PC-3 (cell line): Measurements from ENCODE around the gene RPP30. TPM values are rescaled to one million over a fixed set of nuclear protein-coding genes. Genes with fewer than 3 reads are reported as not detected.

Experiments
- ATAC-seq: fragments of 200-7000 bp; cut with Tn5 transposase; 2 replicates; pipeline ENCODE4 v1.9.1; 2020; ENCODE audit warnings: mild to moderate bottlenecking, moderate library complexity
- BruUV-seq: library from RNA; stranded (reverse); fragments of 400-500 nt; replicated peaks from 2 replicates; lab custom pipeline; 2021; lab: Mats Ljungman, UMichigan
- CTCF ChIA-PET: fragments of 300-600 bp; sonication (Branson Sonifier 250); formaldehyde crosslinking; loops from one replicate; lab custom pipeline; 2022; ENCODE audit warnings: antibody characterized with exemption; lab: Charles Lee
- POLR2A ChIA-PET: fragments of 300-600 bp; sonication (Branson Sonifier 250); formaldehyde crosslinking; loops from one replicate; lab custom pipeline; 2022; ENCODE audit warnings: antibody characterized with exemption; ENCODE audit not compliant: unreplicated experiment; lab: Charles Lee
- DNase-seq: peaks from one replicate; pipeline ENCODE4 v3.0.0-alpha.2; 2015
- H2AFZ ChIP-seq: fragments of 300-600 bp; sonication (generic); 2 replicates; pipeline ENCODE4 v1.6.0; 2016; ENCODE audit warnings: antibody characterized with exemption, low read length
- H3F3A ChIP-seq: fragments of 300-600 bp; sonication (generic); one replicate; pipeline ENCODE4 v1.6.0; 2017; ENCODE audit warnings: antibody characterized with exemption, low read length, control low read depth, mild to moderate bottlenecking; ENCODE audit not compliant: unreplicated experiment
- H3K27ac ChIP-seq: fragments of 300-600 bp; sonication (generic); 2 replicates; pipeline ENCODE4 v1.5.1; 2016; ENCODE audit warnings: mild to moderate bottlenecking, low read length
- H3K27me3 ChIP-seq: fragments of 300-600 bp; sonication (generic); 2 replicates; pipeline ENCODE4 v1.6.1; 2016; ENCODE audit warnings: low read length, mixed read lengths
- H3K36me3 ChIP-seq: fragments of 300-600 bp; sonication (generic); 2 replicates; pipeline ENCODE4 v1.6.1; 2016; ENCODE audit warnings: low read depth, mixed run types, low read length, mixed read lengths
- H3K4me1 ChIP-seq: fragments of 300-600 bp; sonication (generic); 2 replicates; pipeline ENCODE4 v1.5.1; 2016; ENCODE audit warnings: low read length; ENCODE audit not compliant: insufficient read depth
- H3K4me2 ChIP-seq: fragments of 300-600 bp; sonication (generic); 2 replicates; pipeline ENCODE4 v1.6.0; 2016; ENCODE audit warnings: low read length
- H3K4me3 ChIP-seq: fragments of 300-600 bp; sonication (generic); 2 replicates; pipeline ENCODE4 v1.5.1; 2016; ENCODE audit warnings: mild to moderate bottlenecking, low read length, mixed read lengths
- H3K79me2 ChIP-seq: fragments of 300-600 bp; sonication (generic); 2 replicates; pipeline ENCODE4 v1.6.1; 2017; ENCODE audit warnings: low read length, mixed read lengths
- H3K9ac ChIP-seq: fragments of 300-600 bp; sonication (generic); 2 replicates; pipeline ENCODE4 v1.6.0; 2016; ENCODE audit warnings: mild to moderate bottlenecking, low read length
- H3K9me2 ChIP-seq: fragments of 300-600 bp; sonication (generic); replicated peaks from 2 replicates; pipeline ENCODE4 v1.6.1; 2016; ENCODE audit warnings: mixed run types, low read length, mixed read lengths
- H3K9me3 ChIP-seq: fragments of 300-600 bp; sonication (generic); 2 replicates; pipeline ENCODE4 v1.6.1; 2016; ENCODE audit warnings: low read length, mixed read lengths
- H4K20me1 ChIP-seq: fragments of 300-600 bp; sonication (generic); 2 replicates; pipeline ENCODE4 v1.6.1; 2016; ENCODE audit warnings: low read length, mixed read lengths
- EZH2 ChIP-seq: fragments of 300-600 bp; sonication (generic); IDR thresholded peaks from one replicate; pipeline ENCODE4 v1.6.1; 2017; ENCODE audit warnings: antibody characterized with exemption, mild to moderate bottlenecking, low read length; ENCODE audit not compliant: unreplicated experiment
- EZH2phosphoT487 ChIP-seq: fragments of 300-600 bp; sonication (generic); IDR thresholded peaks from 2 replicates; pipeline ENCODE4 v1.6.1; 2018; ENCODE audit warnings: mild to moderate bottlenecking, antibody characterized with exemption, low read length, borderline replicate concordance
- intact Hi-C: fragments of 100-400 bp; cut with micrococcal nuclease; formaldehyde crosslinking; loops from 2 replicates; pipeline ENCODE4 v1.9.0; 2023
- total RNA-seq: library from RNA; depleted of rRNA; stranded (reverse); fragments of >200 nt; gene quantifications from 2 replicates; pipeline ENCODE4 v1.2.3, GENCODE V29; 2014
- TF ChIP-seq, protein P1 (sequence below): fragments of 300-600 bp; sonication (generic); conservative IDR thresholded peaks from 2 replicates; pipeline ENCODE4 v1.5.1; 2017; ENCODE audit warnings: antibody characterized with exemption, low read depth, mild to moderate bottlenecking, low read length

Gene RPP30
- total RNA-seq, 1 experiment from 2014 or later = 57.8 TPM

DNA sequence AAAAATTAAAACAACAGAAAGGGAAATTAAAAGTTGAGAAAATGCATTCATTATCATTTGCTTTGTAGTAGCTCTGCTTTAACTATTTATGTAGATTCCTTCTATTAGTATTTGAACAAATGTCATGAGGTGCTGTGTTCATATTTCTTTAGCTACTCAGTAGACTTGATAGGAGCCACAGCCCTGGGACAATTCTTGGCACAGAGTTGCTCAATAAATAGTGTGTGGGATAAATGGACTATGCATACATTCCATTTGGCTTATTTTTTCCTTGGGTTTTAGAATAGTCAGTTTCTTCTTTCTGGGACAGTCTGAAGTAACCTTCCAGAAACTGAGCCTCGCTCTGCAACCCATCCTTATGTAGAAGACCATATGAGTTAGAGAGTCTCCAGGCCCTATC lies 13.4 kb downstream of the RPP30 start:
- Histone ChIP-seq H3K27ac (peak overlapping the region; percentile 71), H3K4me1 (peaks cover 50% of the 10 kb centered on the region), H3K4me3 (peak overlapping the region; percentile 7; the same call in 1 of the 2 replicates), H4K20me1 (0 out of 2 replicates have a peak, but pooled peaks cover 5% of the 10 kb centered on the region), H3K36me3 (peaks cover 20% of the 10 kb centered on the region), H3K4me2 (peak overlapping the region; percentile 44), H2AFZ (no peak overlapping the region), H3K9me3 (no peaks in the 10 kb centered on the region), H3K27me3 (no peaks in the 10 kb centered on the region), H3K9me2 (no peaks in the 10 kb centered on the region), H3K79me2 (no peaks in the 10 kb centered on the region), H3K9ac (no peak overlapping the region; the same call in 1 of the 2 replicates), H3F3A (no peaks in the 10 kb centered on the region)
- TF ChIP-seq, protein P1, sequence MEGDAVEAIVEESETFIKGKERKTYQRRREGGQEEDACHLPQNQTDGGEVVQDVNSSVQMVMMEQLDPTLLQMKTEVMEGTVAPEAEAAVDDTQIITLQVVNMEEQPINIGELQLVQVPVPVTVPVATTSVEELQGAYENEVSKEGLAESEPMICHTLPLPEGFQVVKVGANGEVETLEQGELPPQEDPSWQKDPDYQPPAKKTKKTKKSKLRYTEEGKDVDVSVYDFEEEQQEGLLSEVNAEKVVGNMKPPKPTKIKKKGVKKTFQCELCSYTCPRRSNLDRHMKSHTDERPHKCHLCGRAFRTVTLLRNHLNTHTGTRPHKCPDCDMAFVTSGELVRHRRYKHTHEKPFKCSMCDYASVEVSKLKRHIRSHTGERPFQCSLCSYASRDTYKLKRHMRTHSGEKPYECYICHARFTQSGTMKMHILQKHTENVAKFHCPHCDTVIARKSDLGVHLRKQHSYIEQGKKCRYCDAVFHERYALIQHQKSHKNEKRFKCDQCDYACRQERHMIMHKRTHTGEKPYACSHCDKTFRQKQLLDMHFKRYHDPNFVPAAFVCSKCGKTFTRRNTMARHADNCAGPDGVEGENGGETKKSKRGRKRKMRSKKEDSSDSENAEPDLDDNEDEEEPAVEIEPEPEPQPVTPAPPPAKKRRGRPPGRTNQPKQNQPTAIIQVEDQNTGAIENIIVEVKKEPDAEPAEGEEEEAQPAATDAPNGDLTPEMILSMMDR = no peak
- TF ChIP-seq EZH2 = no peak
- TF ChIP-seq EZH2phosphoT487 = no peak
- DNase-seq (peak; percentile 63), ATAC-seq (peak; percentile 58)
- CTCF ChIA-PET = interaction anchor here (0.6 kb wide), 1 partner anchor 13 kb away, joined by 4 read pairs; the partner anchor contains the start of gene RPP30
- POLR2A ChIA-PET = interaction anchor here (0.7 kb wide), 1 partner anchor 17 kb away, joined by 3 read pairs; no protein-coding TSS in a partner anchor
- intact Hi-C loops = loop anchor here (2.0 to 5.0 kb wide), 2 partner anchors 46 to 277 kb away; no protein-coding TSS in a partner anchor
- BruUV-seq = no TSS peak

DNA sequence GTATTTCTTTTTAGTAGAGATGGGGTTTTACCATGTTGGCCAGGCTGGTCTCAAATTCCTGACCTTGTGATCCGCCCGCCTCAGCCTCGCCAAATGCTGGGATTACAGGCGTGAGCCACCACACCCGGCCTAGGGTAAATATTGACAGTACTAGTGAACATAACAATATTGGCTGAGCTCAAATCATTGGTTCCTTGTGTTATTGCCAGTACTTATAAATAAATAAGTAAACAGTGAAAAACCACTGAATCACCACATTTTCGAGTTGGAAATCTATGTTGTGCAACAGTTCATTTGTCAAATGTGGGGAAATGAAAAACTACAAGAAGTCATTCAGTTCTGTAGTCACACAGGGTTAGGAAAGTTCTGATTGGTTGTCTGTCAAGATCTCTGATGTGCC lies 15.8 kb downstream of the RPP30 start:
- Histone ChIP-seq H3K36me3 (peaks cover 21% of the 10 kb centered on the region), H3K9me3 (no peaks in the 10 kb centered on the region), H3K9ac (no peak overlapping the region), H3K27me3 (no peaks in the 10 kb centered on the region), H3K4me1 (peaks cover 56% of the 10 kb centered on the region), H3K79me2 (no peaks in the 10 kb centered on the region), H3F3A (no peaks in the 10 kb centered on the region), H4K20me1 (0 out of 2 replicates have a peak, but pooled peaks cover 5% of the 10 kb centered on the region), H3K4me3 (no peak overlapping the region), H3K27ac (peak overlapping the region; percentile 70), H2AFZ (no peak overlapping the region), H3K9me2 (no peaks in the 10 kb centered on the region), H3K4me2 (peak overlapping the region; percentile 23; the same call in 1 of the 2 replicates)
- intact Hi-C loops = loop anchor here (1.0 to 5.0 kb wide), 2 partner anchors 23 to 275 kb away; no protein-coding TSS in a partner anchor
- DNase-seq (peak; percentile 78), ATAC-seq (peak; percentile 65)
- BruUV-seq = no TSS peak
- ChIA-PET POLR2A (no interaction called here), CTCF (no interaction called here)
- TF ChIP-seq, protein P1 = no peak
- TF ChIP-seq EZH2 (no peak), EZH2phosphoT487 (no peak)

DNA sequence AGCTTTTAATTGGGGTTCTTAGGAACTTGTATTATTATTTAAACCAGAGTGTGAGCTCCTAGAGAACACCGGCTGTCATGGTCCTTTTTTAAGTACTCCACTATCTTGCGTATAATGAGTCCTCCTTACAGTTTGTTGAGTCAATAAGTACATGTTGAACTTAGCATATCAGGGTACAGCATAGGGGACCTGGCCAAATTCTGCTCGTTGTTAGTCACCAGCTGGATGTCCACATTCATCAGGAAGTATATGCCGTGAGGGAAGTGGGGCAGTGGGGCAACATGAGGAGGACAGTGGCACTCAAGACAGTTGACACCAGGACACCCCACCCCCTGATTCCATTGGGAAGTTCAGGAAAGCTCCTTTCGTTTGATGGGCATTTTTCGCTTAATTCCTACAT lies 16.6 kb downstream of the RPP30 start:
- TF ChIP-seq, protein P1 = no peak
- TF ChIP-seq EZH2 (no peak), EZH2phosphoT487 (no peak)
- peak; percentile 8; the same call in 1 of the 2 replicates for ATAC-seq
- Histone ChIP-seq H3K4me3 (no peak overlapping the region), H3K79me2 (no peaks in the 10 kb centered on the region), H3K4me2 (peak overlapping the region; percentile 23; the same call in 1 of the 2 replicates), H3F3A (no peaks in the 10 kb centered on the region), H3K9me2 (no peaks in the 10 kb centered on the region), H2AFZ (no peak overlapping the region), H3K36me3 (peaks cover 21% of the 10 kb centered on the region), H3K4me1 (peaks cover 56% of the 10 kb centered on the region), H3K27ac (peak overlapping the region; percentile 70), H3K9me3 (no peaks in the 10 kb centered on the region), H3K9ac (0 out of 2 replicates have a peak overlapping the region, but pooled peaks have one; percentile 7), H3K27me3 (no peaks in the 10 kb centered on the region), H4K20me1 (0 out of 2 replicates have a peak, but pooled peaks cover 5% of the 10 kb centered on the region)
- CTCF ChIA-PET = no interaction called here
- intact Hi-C loops = loop anchor here (5.0 kb wide), 1 partner anchor 274 kb away; no protein-coding TSS in a partner anchor
- POLR2A ChIA-PET = no interaction called here
- BruUV-seq = no TSS peak
- peak; percentile 13 for DNase-seq
